GM23338 (cell line): ENCODE data around the gene MKNK1.

ENCODE experiments used
- CREB1 ChIP-seq: fragments of 250-450 bp; sonication (Bioruptor Pico); IDR thresholded peaks from 2 replicates; pipeline ENCODE4 v1.5.0; 2020; ENCODE audit warnings: low read depth, mild to moderate bottlenecking, moderate library complexity
- CTCF ChIP-seq, 2 experiments: fragments of 200-600 bp in 1 of 2; sonication (generic) in 1 of 2; conservative IDR thresholded peaks; 2 replicates each; pipeline versions ENCODE4 v1.5.1 to v1.6.1; 2016 to 2017; ENCODE audit warnings: antibody characterized with exemption in 2 of 2, low read depth in 2 of 2, mild to moderate bottlenecking in 2 of 2, moderate library complexity in 1 of 2
- ETS1 ChIP-seq: IDR thresholded peaks from 2 replicates; pipeline ENCODE4 v1.6.1; 2016; ENCODE audit warnings: antibody characterized with exemption
- EZH2 ChIP-seq: fragments of 200-600 bp; sonication (generic); IDR thresholded peaks from one replicate; pipeline ENCODE4 v1.8.0; 2017; ENCODE audit warnings: antibody characterized with exemption, mild to moderate bottlenecking, low read depth; ENCODE audit not compliant: unreplicated experiment
- EZH2phosphoT487 ChIP-seq: fragments of 200-600 bp; sonication (generic); IDR thresholded peaks from one replicate; pipeline ENCODE4 v1.8.1; 2018; ENCODE audit warnings: antibody characterized with exemption; ENCODE audit not compliant: unreplicated experiment
- JUNB ChIP-seq: IDR thresholded peaks from one replicate; pipeline ENCODE4 v1.6.1; 2016; ENCODE audit warnings: antibody characterized with exemption; ENCODE audit not compliant: unreplicated experiment
- POLR2AphosphoS5 ChIP-seq: IDR thresholded peaks from 2 replicates; pipeline ENCODE4 v1.6.1; 2016; ENCODE audit warnings: antibody characterized with exemption, low read depth
- REST ChIP-seq: IDR thresholded peaks from one replicate; pipeline ENCODE4 v1.6.1; 2018; ENCODE audit warnings: antibody characterized with exemption; ENCODE audit not compliant: unreplicated experiment
- STAT1 ChIP-seq: IDR thresholded peaks from one replicate; pipeline ENCODE4 v1.6.1; 2016; ENCODE audit warnings: antibody characterized with exemption; ENCODE audit not compliant: unreplicated experiment
- ZNF462 ChIP-seq: fragments of 250-450 bp; sonication (Bioruptor Pico); IDR thresholded peaks from 2 replicates; pipeline ENCODE4 v1.5.0; 2020; ENCODE audit warnings: mild to moderate bottlenecking, moderate library complexity

- TF ChIP-seq CTCF (conservative IDR thresholded peaks at IDR 0.05; ENCODE audit: low read depth in 2 of 2): no peak
- no peak for TF ChIP-seq EZH2phosphoT487
- no peak for TF ChIP-seq EZH2
- no peak for TF ChIP-seq REST
- no peak for TF ChIP-seq STAT1
- no peak for TF ChIP-seq ETS1
- TF ChIP-seq JUNB: no peak
- no peak for TF ChIP-seq ZNF462 (CRISPR knock-in tag)
- no peak for TF ChIP-seq POLR2AphosphoS5
- no peak for TF ChIP-seq CREB1 (CRISPR knock-in tag)
These were observed 52.4 kb downstream of the MKNK1 start, which contains the start of gene KNCN for GRCh38 chr1:46551597-46552095.
